Measurements from ENCODE around the gene VRK2.
"Not testable (repeated sequence)": the region's sequence is repeated elsewhere in the genome, so short reads cannot be mapped to it uniquely, and the experiment has no call there.

Gene VRK2

GRCh38 chr2:58055033-58055786 is 8.6 kb downstream of the VRK2 start:
- no peak for DNase-seq

GRCh38 chr2:58056192-58056916 is 9.7 kb downstream of the VRK2 start:
- DNase-seq, result no peak

- DNase-seq, result peak; percentile 32
These were observed 11.3 kb downstream of the VRK2 start for GRCh38 chr2:58057707-58058530.

- peak; percentile 75 for DNase-seq
These were observed 17.0 kb downstream of the VRK2 start for GRCh38 chr2:58063641-58064040.

GRCh38 chr2:58064086-58064485 is 17.5 kb downstream of the VRK2 start:
- no peak for DNase-seq

- DNase-seq, result peak; percentile 19
These were observed 18.6 kb downstream of the VRK2 start for GRCh38 chr2:58065248-58065647.

GRCh38 chr2:58067001-58067400 is 20.4 kb downstream of the VRK2 start:
- DNase-seq, result no peak

GRCh38 chr2:58070765-58071164 is 24.2 kb downstream of the VRK2 start:
- DNase-seq, result no peak

GRCh38 chr2:58072102-58072501 is 25.5 kb downstream of the VRK2 start:
- no peak for DNase-seq

GRCh38 chr2:58073008-58073407 is 26.4 kb downstream of the VRK2 start:
- no peak for DNase-seq

- no peak for DNase-seq
These were observed 27.1 kb downstream of the VRK2 start for GRCh38 chr2:58073751-58074150.

GRCh38 chr2:58081000-58081399 is 34.4 kb downstream of the VRK2 start:
- DNase-seq, result peak; percentile 44

GRCh38 chr2:58089081-58089480 is 42.5 kb downstream of the VRK2 start:
- DNase-seq, result peak; percentile 18

- DNase-seq, result not testable (repeated sequence)
These were observed 46.2 kb downstream of the VRK2 start for GRCh38 chr2:58092772-58093171.

- no peak for DNase-seq
These were observed 50.4 kb downstream of the VRK2 start for GRCh38 chr2:58097025-58097424.

GRCh38 chr2:58098254-58099095 is 51.9 kb downstream of the VRK2 start:
- peak; percentile 34 for DNase-seq

- no peak for DNase-seq
These were observed 52.6 kb downstream of the VRK2 start for GRCh38 chr2:58099096-58099769.

- DNase-seq, result no peak
These were observed 54.9 kb downstream of the VRK2 start for GRCh38 chr2:58101500-58101899.

GRCh38 chr2:58106896-58107295 is 60.3 kb downstream of the VRK2 start:
- no peak for DNase-seq

GRCh38 chr2:58107803-58108710 is 61.5 kb downstream of the VRK2 start:
- peak; percentile 85 for DNase-seq

GRCh38 chr2:58109481-58109880 is 62.9 kb downstream of the VRK2 start:
- DNase-seq, result no peak
